Stimulated activated CD4-positive, alpha-beta T cell treated with anti-CD3 and anti-CD28 coated beads, Interleukin-1b, Interleukin-23, amount 100 ng/mL, for 24 hours (primary cell): ENCODE measurements around the gene UXT.
"Not testable (repeated sequence)": the region's sequence is repeated elsewhere in the genome, so short reads cannot be mapped to it uniquely, and the experiment has no call there.

Experiments used
- DNase-seq, 4 experiments: peaks; one replicate each; pipeline ENCODE4 v3.0.0-alpha.2; 2020; ENCODE audit warnings: low read depth in 4 of 4, low spot score in 1 of 4

UXT gene

GRCh38 chrX:47618923-47619485 is 40.0 kb downstream of the UXT start:
- DNase-seq: no peak

- no peak for DNase-seq
Measured at GRCh38 chrX:47614618-47615017, 44.4 kb downstream of the UXT start.

GRCh38 chrX:47613082-47613481 is 45.9 kb downstream of the UXT start:
- no peak for DNase-seq

GRCh38 chrX:47612418-47612817 is 46.6 kb downstream of the UXT start:
- no peak for DNase-seq

GRCh38 chrX:47611926-47612325 is 47.1 kb downstream of the UXT start:
- no peak for DNase-seq

- no peak for DNase-seq
Measured at GRCh38 chrX:47611489-47611888, 47.5 kb downstream of the UXT start.

GRCh38 chrX:47610511-47610910 is 48.5 kb downstream of the UXT start:
- no peak for DNase-seq

- DNase-seq: no peak
Measured at GRCh38 chrX:47608130-47608810, 50.7 kb downstream of the UXT start.

GRCh38 chrX:47607091-47607490 is 51.9 kb downstream of the UXT start:
- DNase-seq: no peak

GRCh38 chrX:47605024-47605423 is 54.0 kb downstream of the UXT start:
- DNase-seq: no peak

- not testable (repeated sequence) for DNase-seq
Measured at GRCh38 chrX:47603125-47603524, 55.9 kb downstream of the UXT start.
